ENCODE data around the gene SUSD5. TPM values are rescaled to one million over a fixed set of nuclear protein-coding genes. Genes with fewer than 3 reads are reported as not detected.
"Not testable (repeated sequence)": the region's sequence is repeated elsewhere in the genome, so short reads cannot be mapped to it uniquely, and the experiment has no call there.

Gene SUSD5
- total and polyA plus RNA-seq, 2 experiments from 2014 or later = 2.3 to 2.4 TPM

- Histone ChIP-seq H3K4me1 (ENCODE audit: insufficient read depth) (peaks cover 5% of the 10 kb centered on the region), H3K27ac (no peak overlapping the region), H3K4me3 (no peak overlapping the region), H3K27me3 (no peaks in the 10 kb centered on the region), H4K20me1 (ENCODE audit: insufficient read depth, poor library complexity, severe bottlenecking) (no peaks in the 10 kb centered on the region), H3K9me2 (replicated peaks; ENCODE audit: insufficient read depth) (no peaks in the 10 kb centered on the region), H3K79me2 (peaks cover 10% of the 10 kb centered on the region), H3K36me3 (replicated peaks; ENCODE audit: insufficient read depth, low read depth) (no peaks in the 10 kb centered on the region), H3K9me3 (ENCODE audit: low read depth) (no peaks in the 10 kb centered on the region), H2AFZ (no peak overlapping the region), H3K4me2 (no peak overlapping the region)
- TF ChIP-seq EZH2phosphoT487 (IDR thresholded peaks at IDR 0.05; ENCODE audit: low read depth, severe bottlenecking, unreplicated experiment) = no peak
- TF ChIP-seq CTCF (IDR thresholded peaks at IDR 0.05; ENCODE audit: poor library complexity) = no peak
- TF ChIP-seq EZH2 (IDR thresholded peaks at IDR 0.05; ENCODE audit: borderline replicate concordance) = no peak
- DNase-seq (ENCODE audit: low spot score) = no peak
- 96% methylated on average over 8 of the region's 8 CpGs for WGBS (ENCODE audit: low lambda C conversion rate, missing lambda C conversion rate)
Observed at GRCh38 chr3:33111581-33111980, 107.0 kb downstream of the SUSD5 start.

- H3K9me3 ChIP-seq (ENCODE audit: low read depth); H3K4me3 ChIP-seq; H3K4me2 ChIP-seq; DNase-seq (ENCODE audit: low spot score); H3K27me3 ChIP-seq; H3K79me2 ChIP-seq; H3K4me1 ChIP-seq (ENCODE audit: insufficient read depth); H3K9me2 ChIP-seq (replicated peaks; ENCODE audit: insufficient read depth); H2AFZ ChIP-seq; H3K36me3 ChIP-seq (replicated peaks; ENCODE audit: insufficient read depth, low read depth); H4K20me1 ChIP-seq (ENCODE audit: insufficient read depth, poor library complexity, severe bottlenecking); H3K27ac ChIP-seq: not testable (repeated sequence)
- WGBS (ENCODE audit: low lambda C conversion rate, missing lambda C conversion rate) = 96% methylated on average over 2 of the region's 2 CpGs
Observed at GRCh38 chr3:33106854-33107253, 111.8 kb downstream of the SUSD5 start.

- Histone ChIP-seq H4K20me1 (ENCODE audit: insufficient read depth, poor library complexity, severe bottlenecking) (no peaks in the 10 kb centered on the region), H3K79me2 (no peaks in the 10 kb centered on the region), H3K4me2 (no peak overlapping the region), H2AFZ (no peak overlapping the region), H3K27ac (no peak overlapping the region), H3K36me3 (replicated peaks; ENCODE audit: insufficient read depth, low read depth) (no peaks in the 10 kb centered on the region), H3K9me3 (ENCODE audit: low read depth) (no peaks in the 10 kb centered on the region), H3K4me3 (no peak overlapping the region), H3K27me3 (no peaks in the 10 kb centered on the region), H3K4me1 (ENCODE audit: insufficient read depth) (no peaks in the 10 kb centered on the region), H3K9me2 (replicated peaks; ENCODE audit: insufficient read depth) (no peaks in the 10 kb centered on the region)
- no peak for DNase-seq (ENCODE audit: low spot score)
- TF ChIP-seq EZH2phosphoT487 (IDR thresholded peaks at IDR 0.05; ENCODE audit: low read depth, severe bottlenecking, unreplicated experiment) = no peak
- no peak for TF ChIP-seq CTCF (IDR thresholded peaks at IDR 0.05; ENCODE audit: poor library complexity)
- no peak for TF ChIP-seq EZH2 (IDR thresholded peaks at IDR 0.05; ENCODE audit: borderline replicate concordance)
- WGBS (ENCODE audit: low lambda C conversion rate, missing lambda C conversion rate) = 87% methylated on average over 3 of the region's 3 CpGs
Observed at GRCh38 chr3:33105341-33105948, 113.2 kb downstream of the SUSD5 start.

- no peaks in the 10 kb centered on the region for H3K27me3 ChIP-seq
- 96% methylated on average over 3 of the region's 3 CpGs for WGBS (ENCODE audit: low lambda C conversion rate, missing lambda C conversion rate)
- TF ChIP-seq EZH2phosphoT487 (IDR thresholded peaks at IDR 0.05; ENCODE audit: low read depth, severe bottlenecking, unreplicated experiment) = no peak
- TF ChIP-seq CTCF (IDR thresholded peaks at IDR 0.05; ENCODE audit: poor library complexity) = no peak
- TF ChIP-seq EZH2 (IDR thresholded peaks at IDR 0.05; ENCODE audit: borderline replicate concordance) = no peak
- H2AFZ ChIP-seq = no peak overlapping the region
- H4K20me1 ChIP-seq (ENCODE audit: insufficient read depth, poor library complexity, severe bottlenecking) = no peaks in the 10 kb centered on the region
- H3K9me3 ChIP-seq (ENCODE audit: low read depth) = no peaks in the 10 kb centered on the region
- no peaks in the 10 kb centered on the region for H3K9me2 ChIP-seq (replicated peaks; ENCODE audit: insufficient read depth)
- DNase-seq (ENCODE audit: low spot score) = no peak
- H3K27ac ChIP-seq = no peak overlapping the region
- H3K4me3 ChIP-seq = no peak overlapping the region
- H3K4me1 ChIP-seq (ENCODE audit: insufficient read depth) = no peaks in the 10 kb centered on the region
- no peak overlapping the region for H3K4me2 ChIP-seq
- no peaks in the 10 kb centered on the region for H3K36me3 ChIP-seq (replicated peaks; ENCODE audit: insufficient read depth, low read depth)
- no peaks in the 10 kb centered on the region for H3K79me2 ChIP-seq
Observed at GRCh38 chr3:33104803-33105202, 113.8 kb downstream of the SUSD5 start.
